Measurements from ENCODE around the gene LMX1A.
A peak's percentile ranks its signal among the peaks of the same experiment; 100 is the strongest.

The LMX1A gene

GRCh38 chr1:165325460-165326203 lies 30.9 kb downstream of the LMX1A start:
- DNase-seq (ENCODE audit: low read depth, low spot score) = no peak

- DNase-seq (ENCODE audit: low read depth, low spot score) = no peak
These were observed 32.5 kb downstream of the LMX1A start for GRCh38 chr1:165324050-165324449.

- DNase-seq (ENCODE audit: low read depth, low spot score) = no peak
These were observed 38.9 kb downstream of the LMX1A start for GRCh38 chr1:165317612-165318011.

- no peak for DNase-seq (ENCODE audit: low read depth, low spot score)
These were observed 40.3 kb downstream of the LMX1A start for GRCh38 chr1:165316153-165316772.

GRCh38 chr1:165315481-165315880 lies 41.0 kb downstream of the LMX1A start:
- DNase-seq (ENCODE audit: low read depth, low spot score) = no peak

- DNase-seq (ENCODE audit: low read depth, low spot score) = no peak
These were observed 42.6 kb downstream of the LMX1A start for GRCh38 chr1:165313903-165314302.

GRCh38 chr1:165312591-165312990 lies 43.9 kb downstream of the LMX1A start:
- no peak for DNase-seq (ENCODE audit: low read depth, low spot score)

GRCh38 chr1:165306543-165307434 lies 49.7 kb downstream of the LMX1A start:
- no peak for DNase-seq (ENCODE audit: low read depth, low spot score)

- no peak for DNase-seq (ENCODE audit: low read depth, low spot score)
These were observed 53.1 kb downstream of the LMX1A start for GRCh38 chr1:165303386-165303785.

- no peak for DNase-seq (ENCODE audit: low read depth, low spot score)
These were observed 56.1 kb downstream of the LMX1A start for GRCh38 chr1:165300400-165300903.

- no peak for DNase-seq (ENCODE audit: low read depth, low spot score)
These were observed 58.2 kb downstream of the LMX1A start for GRCh38 chr1:165298203-165298820.

GRCh38 chr1:165296205-165296604 lies 60.3 kb downstream of the LMX1A start:
- DNase-seq (ENCODE audit: low read depth, low spot score) = no peak

GRCh38 chr1:165290148-165290547 lies 66.4 kb downstream of the LMX1A start:
- DNase-seq (ENCODE audit: low read depth, low spot score) = peak; percentile 1

- no peak for DNase-seq (ENCODE audit: low read depth, low spot score)
These were observed 67.0 kb downstream of the LMX1A start for GRCh38 chr1:165289556-165289955.

GRCh38 chr1:165288350-165289120 lies 68.0 kb downstream of the LMX1A start:
- DNase-seq (ENCODE audit: low read depth, low spot score) = no peak

- no peak for DNase-seq (ENCODE audit: low read depth, low spot score)
These were observed 68.7 kb downstream of the LMX1A start for GRCh38 chr1:165287781-165288180.

GRCh38 chr1:165287329-165287728 lies 69.2 kb downstream of the LMX1A start:
- DNase-seq (ENCODE audit: low read depth, low spot score) = no peak

- DNase-seq (ENCODE audit: low read depth, low spot score) = no peak
These were observed 72.1 kb downstream of the LMX1A start for GRCh38 chr1:165284454-165284853.

GRCh38 chr1:165281207-165281901 lies 75.2 kb downstream of the LMX1A start:
- no peak for DNase-seq (ENCODE audit: low read depth, low spot score)

- DNase-seq (ENCODE audit: low read depth, low spot score) = no peak
These were observed 76.6 kb downstream of the LMX1A start for GRCh38 chr1:165279882-165280281.

All from astrocyte of the hippocampus (primary cell).